Smooth muscle cell of the brain vasculature (primary cell): ENCODE data around the gene VIT.
"Not testable (repeated sequence)": the region's sequence is repeated elsewhere in the genome, so short reads cannot be mapped to it uniquely, and the experiment has no call there.

ENCODE experiments used
- DNase-seq: peaks from one replicate; pipeline ENCODE4 v3.0.0-alpha.2; 2012; ENCODE audit warnings: low read depth, low spot score

Gene VIT

GRCh38 chr2:36677996-36678605 lies 18.4 kb upstream of the VIT start:
- DNase-seq: no peak

- no peak for DNase-seq
These were observed 17.7 kb upstream of the VIT start for GRCh38 chr2:36678856-36679255.

GRCh38 chr2:36680012-36680411 lies 16.5 kb upstream of the VIT start:
- DNase-seq: no peak

- no peak for DNase-seq
These were observed 13.9 kb upstream of the VIT start for GRCh38 chr2:36682562-36682961.

- no peak for DNase-seq
These were observed 13.5 kb upstream of the VIT start for GRCh38 chr2:36683002-36683401.

- not testable (repeated sequence) for DNase-seq
These were observed 8.2 kb upstream of the VIT start for GRCh38 chr2:36688291-36688690.

- DNase-seq: not testable (repeated sequence)
These were observed 7.5 kb upstream of the VIT start for GRCh38 chr2:36689013-36689412.

GRCh38 chr2:36692121-36692520 lies 4.4 kb upstream of the VIT start:
- no peak for DNase-seq

- DNase-seq: no peak
These were observed 2.7 kb upstream of the VIT start for GRCh38 chr2:36693825-36694224.

GRCh38 chr2:36695746-36696415 lies 626 bp upstream of the VIT start:
- no peak for DNase-seq

GRCh38 chr2:36697424-36698066 lies 1.0 kb downstream of the VIT start:
- DNase-seq: no peak

- no peak for DNase-seq
These were observed 2.5 kb downstream of the VIT start for GRCh38 chr2:36698993-36699392.

GRCh38 chr2:36700311-36700710 lies 3.8 kb downstream of the VIT start:
- no peak for DNase-seq

GRCh38 chr2:36701391-36701795 lies 4.9 kb downstream of the VIT start:
- no peak for DNase-seq

GRCh38 chr2:36701918-36702317 lies 5.4 kb downstream of the VIT start:
- no peak for DNase-seq

GRCh38 chr2:36702781-36703180 lies 6.3 kb downstream of the VIT start:
- DNase-seq: no peak

- no peak for DNase-seq
These were observed 8.1 kb downstream of the VIT start for GRCh38 chr2:36704475-36705150.

- DNase-seq: no peak
These were observed 9.0 kb downstream of the VIT start for GRCh38 chr2:36705326-36706020.

GRCh38 chr2:36706021-36706876 lies 9.7 kb downstream of the VIT start:
- DNase-seq: no peak

GRCh38 chr2:36707050-36707449 lies 10.5 kb downstream of the VIT start:
- no peak for DNase-seq
